Bone marrow (tissue), 2 donors: ENCODE data around the gene CCNQ.

ENCODE experiments used
- DNase-seq, 2 donors: peaks; one replicate each; lab custom pipeline; 2025; lab: John Stamatoyannopoulos, UW

The CCNQ gene

DNA sequence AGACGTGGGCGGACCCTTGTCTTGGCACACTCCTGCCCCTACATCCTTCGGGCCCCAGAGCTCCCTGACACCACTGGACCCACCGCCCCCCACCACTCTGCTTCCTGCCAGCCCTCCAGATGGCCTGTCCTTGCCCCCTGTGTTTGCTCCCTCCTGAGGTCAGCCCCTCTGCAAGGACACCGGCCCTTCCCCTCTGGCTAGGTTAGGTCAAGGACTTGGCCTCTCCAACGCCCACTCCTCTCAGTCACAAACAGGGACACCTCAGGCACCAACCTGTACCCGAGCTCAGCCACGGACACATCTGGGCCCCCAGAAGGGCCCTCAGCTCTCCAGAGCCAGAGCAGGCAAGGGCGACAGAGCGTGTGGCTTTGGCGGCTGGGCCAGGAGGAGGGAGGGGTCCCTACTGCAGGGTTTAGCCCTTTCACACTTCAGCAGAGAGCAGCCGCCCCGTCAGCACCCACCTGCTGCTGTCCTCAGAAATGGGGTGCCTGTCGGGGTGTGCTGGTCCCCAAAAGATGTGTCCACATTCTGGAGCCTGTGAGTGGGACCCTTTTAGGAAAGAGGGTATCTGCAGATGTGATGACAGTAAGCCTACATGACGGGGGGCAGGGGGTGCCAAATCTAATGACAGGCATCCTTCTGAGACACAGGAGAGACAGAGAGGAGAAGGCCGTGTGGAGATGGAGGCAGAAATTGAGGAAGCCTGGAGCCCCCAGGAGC, 24.5 kb upstream of the CCNQ start:
- DNase-seq, result no peak

DNA sequence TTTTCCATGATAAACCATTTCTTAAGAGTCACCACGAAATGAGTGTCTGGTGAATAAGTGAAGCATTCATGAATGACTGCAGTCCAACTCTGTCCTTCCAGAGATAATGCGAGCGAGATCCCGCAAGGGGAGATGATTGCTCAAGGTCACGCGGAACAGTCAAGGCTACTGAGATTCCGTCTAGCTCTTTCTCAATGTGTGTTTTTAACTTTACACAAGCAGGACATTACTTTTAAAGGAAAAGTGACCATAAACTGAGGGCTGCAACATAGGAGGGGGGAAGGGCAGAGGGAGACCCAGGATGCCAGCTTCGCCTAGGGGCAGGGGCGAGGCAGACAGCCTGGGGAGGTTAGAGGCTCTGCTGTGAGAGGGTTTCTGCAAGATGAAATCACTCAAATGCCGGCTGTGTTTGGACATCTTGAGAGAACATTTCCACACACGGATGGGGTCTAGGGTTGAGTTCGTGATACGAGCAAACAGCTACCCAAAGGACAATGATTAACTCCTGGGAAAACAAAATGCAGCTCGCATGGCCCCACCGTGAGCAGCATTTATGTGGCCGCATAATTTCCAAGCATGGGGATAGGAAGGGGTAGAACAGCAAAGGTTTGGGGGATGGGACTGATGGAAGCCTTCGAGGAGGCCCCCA, 23.8 kb upstream of the CCNQ start:
- DNase-seq, result no peak

GRCh38 chrX:153621949-153622598, 23.1 kb upstream of the CCNQ start:
- DNase-seq, result no peak

DNA sequence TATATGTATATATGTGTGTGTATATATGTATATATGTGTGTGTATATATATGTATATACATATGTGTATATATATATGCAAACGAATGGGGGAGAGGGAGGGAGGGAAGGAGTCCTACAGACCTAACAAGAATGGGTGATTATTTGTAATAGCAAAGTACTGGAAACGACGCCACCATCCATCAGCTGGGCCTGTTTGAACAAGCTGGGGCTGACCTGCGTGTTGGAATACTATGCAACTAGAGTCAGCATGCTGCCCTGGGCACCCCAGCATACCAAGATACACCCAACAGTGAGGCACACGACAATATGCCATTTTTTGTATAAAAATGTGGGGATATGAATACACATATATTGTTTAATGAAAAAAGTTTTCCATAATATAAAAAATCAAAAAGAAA, 21.6 kb upstream of the CCNQ start:
- no peak for DNase-seq

- DNase-seq, result no peak
Observed at GRCh38 chrX:153614818-153615217, 15.9 kb upstream of the CCNQ start.

GRCh38 chrX:153612413-153612812, 13.5 kb upstream of the CCNQ start:
- DNase-seq, result no peak

GRCh38 chrX:153611298-153612095, 12.6 kb upstream of the CCNQ start:
- no peak for DNase-seq

- DNase-seq, result no peak
Observed at GRCh38 chrX:153610836-153611213, 11.9 kb upstream of the CCNQ start.

GRCh38 chrX:153609917-153610835, 11.2 kb upstream of the CCNQ start:
- peak; percentile 4 to 9 for DNase-seq

DNA sequence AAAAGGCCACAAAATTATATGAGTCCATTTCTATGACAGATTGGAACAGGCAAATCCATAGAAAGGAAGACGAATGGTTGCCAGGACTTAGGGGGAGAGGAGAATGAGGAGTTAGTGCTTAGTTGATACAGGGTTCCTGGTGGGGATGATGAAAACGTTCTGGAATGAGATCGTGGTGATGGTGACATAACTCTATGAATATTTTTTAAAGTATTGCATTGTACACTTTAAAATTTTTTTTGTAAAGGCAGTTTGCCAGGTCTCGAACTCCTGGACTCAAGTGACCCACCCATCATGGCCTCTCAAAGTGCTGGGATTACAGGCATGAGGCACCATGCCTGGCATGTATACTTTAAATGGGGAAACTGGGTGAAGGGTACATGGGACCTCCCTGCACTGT, 9.9 kb upstream of the CCNQ start:
- DNase-seq, result no peak

GRCh38 chrX:153608376-153608775, 9.4 kb upstream of the CCNQ start:
- DNase-seq, result no peak

DNA sequence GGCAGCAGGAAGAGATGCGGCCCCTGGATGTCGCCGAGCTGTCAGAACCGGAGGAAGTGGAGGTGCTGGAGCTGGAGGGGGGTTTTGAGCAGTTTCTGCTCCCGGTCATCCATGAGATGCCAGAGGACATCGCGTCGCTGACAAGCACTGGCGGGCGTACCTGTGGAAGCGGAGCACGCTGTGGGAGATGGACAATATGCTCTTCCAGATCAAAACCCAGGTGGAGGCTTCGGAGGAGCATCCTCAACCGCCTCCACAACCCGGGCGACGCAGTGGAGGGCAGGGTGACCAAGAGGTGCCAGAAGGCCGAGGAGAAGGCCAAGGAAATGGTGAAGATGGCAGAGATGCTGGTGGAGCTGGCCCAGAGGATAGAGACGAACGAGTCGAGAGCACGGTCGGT, 7.6 kb upstream of the CCNQ start:
- no peak for DNase-seq

- DNase-seq, result peak in 1 of 2 donors; percentile 10
Observed at GRCh38 chrX:153604666-153605380, 5.9 kb upstream of the CCNQ start.

GRCh38 chrX:153603131-153603656, 4.3 kb upstream of the CCNQ start:
- no peak for DNase-seq

DNA sequence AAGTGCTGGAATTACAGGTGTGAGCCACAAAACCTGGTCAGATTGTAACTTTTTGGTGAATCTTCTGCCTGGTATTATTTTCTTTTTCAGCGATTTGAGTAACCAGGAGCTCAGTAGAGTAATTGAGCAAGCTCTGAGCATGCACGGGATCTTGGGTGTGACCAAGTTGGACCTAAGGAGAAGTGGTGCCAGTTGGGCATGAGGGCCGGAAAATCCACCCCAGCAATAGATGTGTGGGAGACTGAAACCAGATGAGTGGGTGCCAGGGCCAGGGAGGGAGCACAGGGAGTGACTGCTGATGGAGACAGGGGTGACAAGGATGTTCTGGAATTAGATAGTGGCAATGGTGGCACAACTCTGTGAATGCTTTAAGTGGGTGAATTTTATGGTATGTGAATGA, 3.7 kb upstream of the CCNQ start:
- DNase-seq, result no peak

DNA sequence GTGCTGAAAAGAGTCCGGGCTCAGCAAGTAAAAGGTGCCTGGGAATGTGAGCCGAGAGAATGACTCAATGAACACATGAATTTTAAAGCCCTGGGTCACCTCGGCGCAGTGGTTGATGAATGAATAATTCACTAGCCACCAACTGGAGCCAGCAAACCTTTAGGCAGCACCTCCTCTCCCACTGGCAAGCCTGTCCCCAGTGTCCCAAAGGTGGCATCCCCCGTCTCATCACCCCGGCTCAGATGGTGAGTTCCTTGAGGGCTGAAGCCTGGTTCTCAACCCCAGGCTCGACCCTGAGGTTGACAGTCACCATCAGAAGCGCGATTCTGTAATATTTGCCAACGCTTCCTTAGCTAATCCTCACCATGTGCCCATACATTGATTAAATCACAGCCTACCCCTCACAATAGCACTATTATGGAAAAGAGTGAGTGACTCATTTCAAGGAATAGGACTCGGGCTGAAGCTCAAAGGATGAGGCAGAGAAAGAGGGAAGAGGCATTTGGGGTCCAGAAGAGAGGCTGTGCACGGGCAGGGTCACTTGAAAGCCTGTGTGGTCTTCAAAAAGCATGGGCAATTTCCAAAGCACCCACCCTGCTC, 2.7 kb upstream of the CCNQ start:
- no peak for DNase-seq

DNA sequence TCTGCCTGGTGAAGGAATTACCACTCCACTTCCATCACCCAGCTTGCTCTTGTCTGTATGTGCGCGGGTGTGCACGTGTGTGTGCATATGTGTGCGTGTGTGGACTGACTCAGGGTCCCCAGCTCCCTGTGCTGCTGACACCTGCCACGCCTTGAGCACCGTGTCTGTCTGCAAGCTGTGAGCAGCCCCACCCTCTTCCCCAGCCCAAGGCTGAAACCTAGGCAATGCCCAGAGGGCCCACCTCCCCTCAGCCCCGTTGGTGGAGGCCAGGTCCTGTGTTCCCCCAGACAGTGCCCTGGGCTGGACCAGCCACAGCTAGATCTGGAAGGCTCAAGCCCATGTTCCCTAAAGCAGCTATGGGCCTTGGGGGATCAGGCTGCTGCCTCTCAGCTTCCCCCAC, 2.0 kb upstream of the CCNQ start:
- DNase-seq, result no peak

DNA sequence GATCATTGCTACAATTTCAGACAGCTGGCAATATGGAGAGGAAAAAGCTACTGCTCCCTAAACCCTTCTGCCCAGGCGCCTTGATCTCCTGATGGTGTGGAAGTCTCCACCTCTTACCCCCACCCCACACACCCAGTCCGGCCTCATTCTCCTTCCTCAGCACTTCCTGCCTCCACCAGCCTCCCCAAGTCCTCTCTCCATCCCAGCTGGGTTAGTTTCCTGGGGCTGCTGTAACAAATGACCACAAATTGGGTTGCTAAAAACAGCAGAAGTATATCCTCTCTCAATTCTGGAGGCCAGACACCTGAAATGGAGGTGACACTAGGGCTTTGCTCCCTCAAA, 1.1 kb upstream of the CCNQ start:
- DNase-seq, result no peak

DNA sequence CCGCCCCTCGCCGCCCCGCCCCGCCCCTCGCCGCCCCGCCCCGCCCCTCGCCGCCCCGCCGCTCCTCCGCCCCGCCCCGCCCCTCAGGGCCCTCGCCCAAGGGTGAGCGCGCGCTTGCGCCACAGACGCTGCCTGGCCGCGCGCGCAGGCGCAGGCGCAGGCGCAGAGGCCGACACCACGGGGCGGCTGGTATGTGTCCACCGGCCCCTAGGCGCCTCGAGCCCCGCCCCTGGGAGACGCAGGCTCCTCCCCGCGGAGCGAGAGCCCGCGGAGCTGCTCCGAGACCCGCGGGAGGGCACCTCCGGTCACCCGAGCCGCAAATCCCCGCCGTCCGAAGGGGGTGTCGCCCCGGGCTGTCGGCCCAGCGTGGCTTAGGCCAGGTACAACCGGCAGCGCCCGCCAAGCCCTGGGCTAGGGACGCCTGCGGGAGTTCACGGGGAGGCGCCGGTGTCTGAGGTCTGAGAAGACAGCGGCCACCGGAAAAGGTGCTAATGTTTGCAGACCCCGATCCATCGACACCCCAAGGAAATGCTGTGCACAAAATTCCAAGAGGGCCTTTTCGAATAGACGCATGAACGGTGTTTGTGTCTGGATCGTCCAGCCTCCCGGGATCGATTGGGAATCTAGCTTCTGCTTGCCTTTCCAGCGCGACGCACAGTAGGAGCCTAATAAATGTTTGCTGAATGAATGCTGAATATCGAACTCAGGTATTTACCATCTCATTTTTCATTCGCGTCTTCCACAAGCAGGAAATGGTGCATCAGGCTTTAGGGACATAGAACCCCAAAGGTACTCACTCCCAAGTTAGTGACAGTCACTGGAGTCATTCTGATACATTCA, 473 bp upstream of the CCNQ start:
- peak; percentile 37 to 49 for DNase-seq
